Upper lobe of left lung (tissue), 6 donors: Measurements from ENCODE around the gene PWWP2B. TPM values are rescaled to one million over a fixed set of nuclear protein-coding genes. Genes with fewer than 3 reads are reported as not detected.

ENCODE experiments used
- ATAC-seq, 2 donors: fragments of 200-7000 bp; cut with Tn5 transposase; one replicate each; pipeline ENCODE4 v1.9.1; 2022; ENCODE audit warnings: mild to moderate bottlenecking in 2 of 2, moderate library complexity in 2 of 2; ENCODE audit not compliant: low FRiP score in 2 of 2
- DNase-seq, 2 donors: peaks; one replicate each; pipeline ENCODE4 v3.0.0-alpha.2; 2019 to 2020
- H3K27ac ChIP-seq, 4 donors: fragments of 200-600 bp; sonication (generic); one replicate each; pipeline ENCODE4 v1.5.1; 2016 to 2019
- H3K27me3 ChIP-seq, 4 donors: fragments of 200-600 bp; sonication (generic); one replicate each; pipeline ENCODE4 v1.5.1; 2017 to 2019
- H3K36me3 ChIP-seq, 4 donors: fragments of 200-600 bp; sonication (generic); one replicate each; pipeline ENCODE4 v1.5.1; 2016 to 2019
- H3K4me1 ChIP-seq, 4 donors: fragments of 200-600 bp; sonication (generic); one replicate each; pipeline ENCODE4 v1.5.1; 2018 to 2019
- H3K4me3 ChIP-seq, 4 donors: fragments of 200-600 bp; sonication (generic); one replicate each; pipeline ENCODE4 v1.5.1; 2017 to 2019; ENCODE audit warnings: mild to moderate bottlenecking in 2 of 4, moderate library complexity in 1 of 4
- H3K9me3 ChIP-seq, 4 donors: fragments of 200-600 bp; sonication (generic); one replicate each; pipeline ENCODE4 v1.5.1; 2018 to 2019
- EP300 ChIP-seq, 4 donors: sonication (generic); formaldehyde crosslinking; IDR thresholded peaks; one replicate each; pipeline ENCODE4 v1.5.1; 2017; ENCODE audit warnings: antibody characterized with exemption in 4 of 4, control low read depth in 2 of 4
- POLR2A ChIP-seq, 4 donors: fragments of 450-650 bp; IDR thresholded peaks; one replicate each; pipeline ENCODE4 v1.5.1; 2016 to 2017; ENCODE audit warnings: antibody characterized with exemption in 4 of 4, mild to moderate bottlenecking in 2 of 4
- POLR2AphosphoS5 ChIP-seq, 2 donors: sonication (generic); formaldehyde crosslinking; IDR thresholded peaks; one replicate each; pipeline ENCODE4 v1.5.1; 2017; ENCODE audit warnings: antibody characterized with exemption in 2 of 2
- WGBS, 2 donors: methylation state at CpG; one replicate each; pipeline ENCODE4 v1.1.5; 2017 to 2018; 5-methylcytosine and 5-hydroxymethylcytosine counted together
- total RNA-seq, 6 donors: library from RNA; depleted of rRNA in 4 of 6; stranded (reverse); fragments of >200 nt in 4 of 6; gene quantifications; one replicate each; pipeline versions ENCODE4 v1.1.0 to v1.2.1, GENCODE V29; 2016 to 2021
- TF ChIP-seq, protein P1 (sequence below), 6 experiments: fragments of 450-650 bp in 4 of 6; fragments of 200-600 bp in 2 of 6; sonication (generic) in 2 of 6; IDR thresholded peaks; one replicate each; pipeline ENCODE4 v1.5.1; 2016 to 2019; ENCODE audit warnings: antibody characterized with exemption in 6 of 6
- donor health status: DM: no; HTN: no; CAD: no; lungs with moderate emphysema.
- donor health status: DM: no; HTN: yes; CAD: no; lungs with severe emphysema.

PWWP2B gene
- total RNA-seq, 6 donors from 2014 or later: 20.2 to 54.4 (median 32.9) TPM

DNA sequence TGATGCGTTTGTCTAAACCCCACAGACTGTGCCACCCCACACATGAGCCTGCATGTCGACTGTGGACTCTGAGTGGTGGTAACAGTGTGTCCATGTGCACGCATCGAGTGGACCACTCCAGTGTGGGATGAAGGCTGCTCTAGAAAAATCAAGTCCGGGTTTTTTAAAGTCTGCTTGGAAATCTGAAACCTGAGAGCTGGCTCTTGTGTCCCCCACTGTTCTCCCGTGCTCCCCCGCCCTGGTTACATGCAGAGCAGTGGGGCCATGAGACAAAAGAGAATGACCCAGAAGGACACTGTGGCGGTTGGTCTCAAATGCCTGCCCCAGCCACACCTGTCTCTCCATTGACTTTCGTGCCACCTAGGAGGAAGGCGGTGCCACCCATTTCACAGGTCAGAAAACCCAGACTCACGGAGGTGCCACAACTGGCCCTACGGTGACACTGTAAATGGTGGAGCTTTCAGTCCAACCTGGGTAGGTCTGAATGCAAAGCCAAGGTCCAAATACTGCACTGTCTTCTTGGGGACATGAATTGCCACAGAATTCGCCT lies 27.3 kb upstream of the PWWP2B start:
- Histone ChIP-seq H3K4me1 (no peaks in the 10 kb centered on the region), H3K27ac (no peak overlapping the region), H3K9me3 (no peaks in the 10 kb centered on the region), H3K27me3 (no peaks in the 10 kb centered on the region), H3K36me3 (peaks cover 0 to 24% (median 9%) of the 10 kb centered on the region in 4 donors), H3K4me3 (no peak overlapping the region)
- TF ChIP-seq, protein P1, sequence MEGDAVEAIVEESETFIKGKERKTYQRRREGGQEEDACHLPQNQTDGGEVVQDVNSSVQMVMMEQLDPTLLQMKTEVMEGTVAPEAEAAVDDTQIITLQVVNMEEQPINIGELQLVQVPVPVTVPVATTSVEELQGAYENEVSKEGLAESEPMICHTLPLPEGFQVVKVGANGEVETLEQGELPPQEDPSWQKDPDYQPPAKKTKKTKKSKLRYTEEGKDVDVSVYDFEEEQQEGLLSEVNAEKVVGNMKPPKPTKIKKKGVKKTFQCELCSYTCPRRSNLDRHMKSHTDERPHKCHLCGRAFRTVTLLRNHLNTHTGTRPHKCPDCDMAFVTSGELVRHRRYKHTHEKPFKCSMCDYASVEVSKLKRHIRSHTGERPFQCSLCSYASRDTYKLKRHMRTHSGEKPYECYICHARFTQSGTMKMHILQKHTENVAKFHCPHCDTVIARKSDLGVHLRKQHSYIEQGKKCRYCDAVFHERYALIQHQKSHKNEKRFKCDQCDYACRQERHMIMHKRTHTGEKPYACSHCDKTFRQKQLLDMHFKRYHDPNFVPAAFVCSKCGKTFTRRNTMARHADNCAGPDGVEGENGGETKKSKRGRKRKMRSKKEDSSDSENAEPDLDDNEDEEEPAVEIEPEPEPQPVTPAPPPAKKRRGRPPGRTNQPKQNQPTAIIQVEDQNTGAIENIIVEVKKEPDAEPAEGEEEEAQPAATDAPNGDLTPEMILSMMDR (IDR thresholded peaks at IDR 0.05): no peak
- TF ChIP-seq POLR2AphosphoS5 (IDR thresholded peaks at IDR 0.05) (no peak), EP300 (IDR thresholded peaks at IDR 0.05) (no peak), POLR2A (IDR thresholded peaks at IDR 0.05) (no peak)
- WGBS, 2 donors: 91 to 95% methylated on average over 12 to 13 of the region's 13 CpGs
- DNase-seq (no peak), ATAC-seq (no peak)

DNA sequence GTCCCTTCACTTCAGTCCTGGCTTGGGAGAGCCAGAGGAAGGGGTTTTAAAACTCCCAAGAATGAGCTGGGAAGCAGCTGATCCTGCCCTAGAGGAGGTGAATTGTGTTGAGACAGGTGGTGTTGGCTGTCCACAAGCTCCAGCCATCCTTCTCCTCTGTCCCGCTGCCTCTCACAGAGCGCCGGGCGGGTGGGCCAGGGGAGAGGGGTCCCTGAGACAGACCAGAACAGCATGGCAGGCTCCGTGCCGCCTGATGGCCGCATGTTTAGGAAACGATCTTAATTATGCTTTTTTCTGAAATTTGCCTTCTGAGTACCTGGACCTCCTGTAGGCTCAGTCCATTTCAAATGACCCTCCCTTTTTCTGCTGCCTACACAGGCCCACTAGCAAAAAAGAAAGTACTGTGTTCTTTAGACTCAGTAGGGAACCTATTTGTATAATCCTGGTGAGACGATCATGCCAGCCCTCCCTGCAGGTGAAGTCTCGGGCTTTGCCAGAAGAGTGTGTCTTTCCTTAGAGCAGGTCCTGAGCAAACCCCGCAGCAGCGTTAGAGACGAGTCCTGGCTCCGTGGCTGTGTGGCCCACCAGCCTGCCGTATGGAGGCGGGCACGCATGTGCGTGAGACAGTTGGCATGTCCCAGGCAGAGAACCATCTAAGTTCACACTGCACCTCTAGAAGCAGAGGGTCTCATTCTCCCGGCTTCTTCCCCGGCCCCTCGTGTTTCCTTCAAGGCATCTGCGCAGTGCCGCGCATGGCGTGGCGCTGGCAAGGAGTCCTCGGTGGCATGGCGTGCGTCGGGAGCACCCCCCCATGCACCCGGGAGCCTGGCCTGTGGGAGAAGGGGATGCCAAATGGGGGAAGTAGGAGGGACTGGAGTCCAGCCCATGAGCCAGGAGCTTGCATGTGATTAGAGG lies 26.3 kb upstream of the PWWP2B start:
- Histone ChIP-seq H3K36me3 (peaks cover 0 to 17% (median 7%) of the 10 kb centered on the region in 4 donors), H3K9me3 (no peaks in the 10 kb centered on the region), H3K27me3 (no peaks in the 10 kb centered on the region), H3K4me3 (no peak overlapping the region), H3K4me1 (peaks cover 0 to 4% (median 2%) of the 10 kb centered on the region in 4 donors), H3K27ac (no peak overlapping the region)
- WGBS, 2 donors: 94 to 95% methylated on average over 15 to 31 of the region's 31 CpGs
- TF ChIP-seq POLR2AphosphoS5 (IDR thresholded peaks at IDR 0.05) (no peak), EP300 (IDR thresholded peaks at IDR 0.05) (no peak), POLR2A (IDR thresholded peaks at IDR 0.05) (no peak)
- TF ChIP-seq, protein P1 (IDR thresholded peaks at IDR 0.05): no peak
- ATAC-seq (no peak), DNase-seq (no peak)

DNA sequence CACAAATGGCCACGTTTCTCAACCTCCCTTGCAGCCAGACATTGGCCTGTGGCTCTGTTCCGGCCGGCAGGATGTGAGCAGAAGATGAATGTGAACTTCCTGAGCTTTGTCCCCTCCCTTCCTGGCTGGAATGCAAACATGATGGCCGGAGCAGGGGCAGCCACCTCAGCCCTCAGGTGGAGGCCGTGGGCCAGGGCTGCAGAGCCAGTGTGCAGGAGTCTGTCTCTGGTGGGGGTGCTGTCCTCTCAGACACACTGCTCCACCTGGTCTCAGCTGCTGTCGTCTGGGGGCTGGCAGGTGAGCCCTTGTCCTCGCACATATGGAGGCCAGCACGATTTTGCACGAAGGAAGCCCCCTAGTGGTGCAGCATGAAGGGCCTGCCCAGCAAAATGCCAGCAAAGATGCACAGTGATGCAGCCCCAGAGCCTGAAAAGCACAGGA lies 25.3 kb upstream of the PWWP2B start:
- 75 to 83% methylated on average over 4 to 8 of the region's 9 CpGs for WGBS, 2 donors
- no peaks in the 10 kb centered on the region for H3K27me3 ChIP-seq
- H3K27ac ChIP-seq: no peak overlapping the region
- peaks cover 0 to 10% (median 8%) of the 10 kb centered on the region in 4 donors for H3K4me1 ChIP-seq
- H3K9me3 ChIP-seq: no peaks in the 10 kb centered on the region
- no peak overlapping the region for H3K4me3 ChIP-seq
- no peak for TF ChIP-seq POLR2A (IDR thresholded peaks at IDR 0.05)
- TF ChIP-seq, protein P1 (IDR thresholded peaks at IDR 0.05): no peak
- TF ChIP-seq EP300 (IDR thresholded peaks at IDR 0.05): no peak
- peaks cover 0 to 8% (median under 1%) of the 10 kb centered on the region in 4 donors for H3K36me3 ChIP-seq
- no peak for ATAC-seq
- DNase-seq: no peak

DNA sequence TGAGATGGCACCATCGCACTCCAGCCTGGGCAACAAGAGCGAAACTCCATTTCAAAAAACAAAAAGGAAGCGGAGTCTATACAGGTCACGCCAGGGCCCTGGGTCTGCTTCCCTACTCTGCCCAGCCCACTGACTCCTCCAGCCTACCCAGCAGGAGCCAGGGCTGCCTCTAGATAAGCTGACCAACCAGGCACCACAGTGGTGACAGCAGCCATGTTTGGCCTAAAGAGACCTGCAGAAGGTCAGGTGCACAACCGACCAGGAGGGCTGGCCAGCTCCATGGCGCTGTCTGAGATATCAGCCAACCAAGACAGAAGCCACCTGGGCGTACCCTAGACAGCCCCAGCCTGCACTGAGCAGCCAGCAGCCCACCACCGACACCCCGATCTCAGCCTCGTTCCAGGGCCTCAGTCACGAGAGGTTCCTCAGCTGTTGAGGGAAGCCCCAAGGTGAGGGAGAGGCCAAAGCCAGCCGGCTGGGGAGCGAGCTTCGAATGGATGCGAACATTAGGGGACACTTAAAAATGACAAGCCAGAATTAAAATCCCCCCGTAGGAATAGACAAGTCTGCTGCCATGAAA lies 24.4 kb upstream of the PWWP2B start:
- ATAC-seq (no peak), DNase-seq (no peak)
- 96 to 98% methylated on average over 7 to 15 of the region's 16 CpGs for WGBS, 2 donors
- Histone ChIP-seq H3K9me3 (no peaks in the 10 kb centered on the region), H3K27me3 (no peaks in the 10 kb centered on the region), H3K4me3 (no peak overlapping the region), H3K27ac (no peak overlapping the region), H3K4me1 (peaks cover 0 to 10% (median 8%) of the 10 kb centered on the region in 4 donors), H3K36me3 (no peaks in the 10 kb centered on the region)
- TF ChIP-seq, protein P1 (IDR thresholded peaks at IDR 0.05): no peak
- no peak for TF ChIP-seq POLR2A (IDR thresholded peaks at IDR 0.05)
- no peak for TF ChIP-seq EP300 (IDR thresholded peaks at IDR 0.05)
- TF ChIP-seq POLR2AphosphoS5 (IDR thresholded peaks at IDR 0.05): no peak
